IPS-NIHi7 (cell line): ENCODE measurements around the gene MRPL55.

Experiments
- DNase-seq: peaks from one replicate; pipeline ENCODE4 v3.0.0; 2012; ENCODE audit warnings: mixed read lengths; ENCODE audit errors: extremely low spot score

MRPL55 gene

GRCh38 chr1:228084797-228085196 lies 24.3 kb downstream of the MRPL55 start:
- DNase-seq = no peak

GRCh38 chr1:228084325-228084724 lies 24.8 kb downstream of the MRPL55 start:
- no peak for DNase-seq

GRCh38 chr1:228083871-228084278 lies 25.2 kb downstream of the MRPL55 start:
- no peak for DNase-seq

GRCh38 chr1:228082918-228083870 lies 25.9 kb downstream of the MRPL55 start:
- no peak for DNase-seq

- DNase-seq = peak; percentile 97
Observed at GRCh38 chr1:228082214-228082917, 26.7 kb downstream of the MRPL55 start, which contains the start of gene ARF1. TSS of gene ARF1 (plus strand) at chr1:228082708. CDS start at chr1:228097115, 14,407 bp downstream.

- peak; percentile 48 for DNase-seq
Observed at GRCh38 chr1:228081578-228082213, 27.4 kb downstream of the MRPL55 start.

- DNase-seq = no peak
Observed at GRCh38 chr1:228081144-228081543, 28.0 kb downstream of the MRPL55 start.

GRCh38 chr1:228079601-228080263 lies 29.4 kb downstream of the MRPL55 start:
- DNase-seq = no peak

GRCh38 chr1:228079013-228079412 lies 30.1 kb downstream of the MRPL55 start:
- no peak for DNase-seq

GRCh38 chr1:228077565-228078330 lies 31.4 kb downstream of the MRPL55 start:
- no peak for DNase-seq

- DNase-seq = no peak
Observed at GRCh38 chr1:228076796-228077430, 32.2 kb downstream of the MRPL55 start.

GRCh38 chr1:228075801-228076271 lies 33.3 kb downstream of the MRPL55 start:
- DNase-seq = no peak

GRCh38 chr1:228074954-228075730 lies 34.0 kb downstream of the MRPL55 start:
- DNase-seq = no peak

- peak; percentile 72 for DNase-seq
Observed at GRCh38 chr1:228073857-228074545, 35.1 kb downstream of the MRPL55 start.

- no peak for DNase-seq
Observed at GRCh38 chr1:228073061-228073856, 35.8 kb downstream of the MRPL55 start.

GRCh38 chr1:228072658-228073043 lies 36.4 kb downstream of the MRPL55 start:
- DNase-seq = no peak

GRCh38 chr1:228071839-228072657 lies 37.1 kb downstream of the MRPL55 start:
- DNase-seq = no peak
